Suprapubic skin (tissue), 4 donors: ENCODE results near the gene EHBP1L1. TPM values are rescaled to one million over a fixed set of nuclear protein-coding genes. Genes with fewer than 3 reads are reported as not detected.

Source experiments
- DNase-seq, 2 donors: peaks; one replicate each; pipeline ENCODE4 v3.0.0-alpha.2; 2019; ENCODE audit warnings: low spot score in 2 of 2
- H3K27ac ChIP-seq: fragments of 200-600 bp; sonication (generic); one replicate; pipeline ENCODE4 v1.5.1; 2019
- H3K27me3 ChIP-seq: fragments of 200-600 bp; sonication (generic); one replicate; pipeline ENCODE4 v1.5.1; 2019
- H3K36me3 ChIP-seq: fragments of 200-600 bp; sonication (generic); one replicate; pipeline ENCODE4 v1.5.1; 2019
- H3K4me1 ChIP-seq: fragments of 200-600 bp; sonication (generic); one replicate; pipeline ENCODE4 v1.5.1; 2019
- H3K4me3 ChIP-seq: fragments of 200-600 bp; sonication (generic); one replicate; pipeline ENCODE4 v1.5.1; 2019; ENCODE audit warnings: mild to moderate bottlenecking
- H3K9me3 ChIP-seq: fragments of 200-600 bp; sonication (generic); one replicate; pipeline ENCODE4 v1.5.1; 2019
- CTCF ChIP-seq, 2 donors: fragments of 200-600 bp in 1 of 2; fragments of 450-650 bp in 1 of 2; sonication (generic) in 1 of 2; IDR thresholded peaks; one replicate each; pipeline ENCODE4 v1.5.1; 2016 to 2019; ENCODE audit warnings: antibody characterized with exemption in 2 of 2, mild to moderate bottlenecking in 1 of 2, moderate library complexity in 1 of 2
- EP300 ChIP-seq: sonication (generic); formaldehyde crosslinking; IDR thresholded peaks from one replicate; pipeline ENCODE4 v1.6.1; 2017; ENCODE audit warnings: antibody characterized with exemption
- POLR2A ChIP-seq, 2 donors: fragments of 450-650 bp; IDR thresholded peaks; one replicate each; pipeline ENCODE4 v1.6.1; 2017; ENCODE audit warnings: antibody characterized with exemption in 2 of 2, mild to moderate bottlenecking in 2 of 2, moderate library complexity in 2 of 2
- POLR2AphosphoS5 ChIP-seq, 3 donors: sonication (generic); formaldehyde crosslinking; IDR thresholded peaks; one replicate each; pipeline ENCODE4 v1.6.1; 2017; ENCODE audit warnings: antibody characterized with exemption in 3 of 3
- WGBS: methylation state at CpG from one replicate; pipeline ENCODE4 v1.1.5; 2018; 5-methylcytosine and 5-hydroxymethylcytosine counted together
- total RNA-seq, 4 donors: library from RNA; depleted of rRNA; stranded (reverse); fragments of >200 nt; gene quantifications; one replicate each; pipeline ENCODE4 v1.1.0, GENCODE V29; 2016

Gene EHBP1L1
- total RNA-seq, 4 donors from 2014 or later = 40.3 to 150 (median 56.2) TPM

GRCh38 chr11:65584723-65585171 lies 8.9 kb downstream of the EHBP1L1 start:
- Histone ChIP-seq H3K4me1 (peaks cover 49% of the 10 kb centered on the region), H3K4me3 (peak overlapping the region; percentile 19), H3K27ac (no peak overlapping the region), H3K9me3 (no peaks in the 10 kb centered on the region), H3K27me3 (no peaks in the 10 kb centered on the region), H3K36me3 (peaks cover 23% of the 10 kb centered on the region)
- DNase-seq = no peak
- 82% methylated on average over 33 of the region's 46 CpGs for WGBS
- TF ChIP-seq POLR2A (IDR thresholded peaks at IDR 0.05) (no peak), EP300 (no peak), CTCF (IDR thresholded peaks at IDR 0.05) (no peak), POLR2AphosphoS5 (IDR thresholded peaks at IDR 0.05) (no peak)

- no peak for DNase-seq
- WGBS = 67% methylated on average over 37 of the region's 51 CpGs
- Histone ChIP-seq H3K4me3 (peak overlapping the region; percentile 19), H3K36me3 (peaks cover 23% of the 10 kb centered on the region), H3K27ac (no peak overlapping the region), H3K27me3 (no peaks in the 10 kb centered on the region), H3K4me1 (peaks cover 57% of the 10 kb centered on the region), H3K9me3 (no peaks in the 10 kb centered on the region)
- TF ChIP-seq POLR2AphosphoS5 (IDR thresholded peaks at IDR 0.05) = no peak
- no peak for TF ChIP-seq EP300
- TF ChIP-seq POLR2A (IDR thresholded peaks at IDR 0.05) = no peak
- no peak for TF ChIP-seq CTCF (IDR thresholded peaks at IDR 0.05)
Observed at GRCh38 chr11:65585396-65586246, 9.8 kb downstream of the EHBP1L1 start.

GRCh38 chr11:65586247-65586630 lies 10.4 kb downstream of the EHBP1L1 start:
- H3K9me3 ChIP-seq = no peaks in the 10 kb centered on the region
- DNase-seq = no peak
- TF ChIP-seq POLR2A (IDR thresholded peaks at IDR 0.05) (no peak), POLR2AphosphoS5 (IDR thresholded peaks at IDR 0.05) (no peak)
- peaks cover 55% of the 10 kb centered on the region for H3K4me1 ChIP-seq
- H3K4me3 ChIP-seq = no peak overlapping the region
- H3K27me3 ChIP-seq = no peaks in the 10 kb centered on the region
- H3K36me3 ChIP-seq = peaks cover 18% of the 10 kb centered on the region
- H3K27ac ChIP-seq = no peak overlapping the region
- 81% methylated on average over 3 of the region's 4 CpGs for WGBS

- DNase-seq = no peak
Observed at GRCh38 chr11:65586676-65587075, 10.8 kb downstream of the EHBP1L1 start.

GRCh38 chr11:65588199-65589054 lies 12.6 kb downstream of the EHBP1L1 start:
- Histone ChIP-seq H3K9me3 (no peaks in the 10 kb centered on the region), H3K4me3 (no peak overlapping the region), H3K36me3 (peaks cover 23% of the 10 kb centered on the region), H3K27ac (peak overlapping the region; percentile 39), H3K27me3 (no peaks in the 10 kb centered on the region), H3K4me1 (peaks cover 74% of the 10 kb centered on the region)
- WGBS = 39% methylated on average over 5 of the region's 13 CpGs
- DNase-seq = no peak
- TF ChIP-seq POLR2A (IDR thresholded peaks at IDR 0.05) = no peak
- peak; percentile 37 to 59 for TF ChIP-seq CTCF (IDR thresholded peaks at IDR 0.05)

More at GRCh38 chr11:65586676-65587075, 10.8 kb downstream of the EHBP1L1 start:
- H3K36me3 ChIP-seq = peaks cover 18% of the 10 kb centered on the region
- H3K4me3 ChIP-seq = no peak overlapping the region
- WGBS = 70% methylated on average over 2 of the region's 2 CpGs
- H3K27me3 ChIP-seq = no peaks in the 10 kb centered on the region
- H3K4me1 ChIP-seq = peaks cover 57% of the 10 kb centered on the region
- TF ChIP-seq EP300 = no peak
- no peak for TF ChIP-seq POLR2A (IDR thresholded peaks at IDR 0.05)
- no peak for TF ChIP-seq POLR2AphosphoS5 (IDR thresholded peaks at IDR 0.05)
- TF ChIP-seq CTCF (IDR thresholded peaks at IDR 0.05) = no peak
- no peak overlapping the region for H3K27ac ChIP-seq
- no peaks in the 10 kb centered on the region for H3K9me3 ChIP-seq
